ENCODE data around the gene CAT. TPM values are rescaled to one million over a fixed set of nuclear protein-coding genes. Genes with fewer than 3 reads are reported as not detected.

The CAT gene
- total and polyA plus RNA-seq, 4 donors, result 91.8 to 319 (median 106) TPM

DNA sequence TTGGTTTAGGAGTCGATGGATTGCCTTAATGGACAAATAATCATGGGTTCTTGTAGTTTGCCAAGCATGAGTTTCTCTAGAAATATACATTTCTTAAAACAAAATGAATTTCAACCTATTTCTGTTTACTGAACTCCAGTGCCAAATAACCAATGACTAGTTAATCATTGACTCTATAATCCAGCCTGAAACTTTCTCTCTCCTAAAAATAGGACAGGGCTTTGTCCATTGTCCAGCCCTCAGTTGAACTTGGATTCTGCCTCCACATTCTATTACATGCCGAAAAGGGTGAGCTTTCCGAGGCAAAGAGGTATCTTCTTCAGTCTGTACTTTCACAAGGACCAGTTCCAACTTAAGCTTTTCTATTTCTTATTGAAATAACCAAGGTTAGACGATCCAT, 23.2 kb upstream of the CAT start:
- 65 to 73% methylated on average over 4 of the region's 4 CpGs for WGBS, 2 donors
- TF ChIP-seq, protein P1, sequence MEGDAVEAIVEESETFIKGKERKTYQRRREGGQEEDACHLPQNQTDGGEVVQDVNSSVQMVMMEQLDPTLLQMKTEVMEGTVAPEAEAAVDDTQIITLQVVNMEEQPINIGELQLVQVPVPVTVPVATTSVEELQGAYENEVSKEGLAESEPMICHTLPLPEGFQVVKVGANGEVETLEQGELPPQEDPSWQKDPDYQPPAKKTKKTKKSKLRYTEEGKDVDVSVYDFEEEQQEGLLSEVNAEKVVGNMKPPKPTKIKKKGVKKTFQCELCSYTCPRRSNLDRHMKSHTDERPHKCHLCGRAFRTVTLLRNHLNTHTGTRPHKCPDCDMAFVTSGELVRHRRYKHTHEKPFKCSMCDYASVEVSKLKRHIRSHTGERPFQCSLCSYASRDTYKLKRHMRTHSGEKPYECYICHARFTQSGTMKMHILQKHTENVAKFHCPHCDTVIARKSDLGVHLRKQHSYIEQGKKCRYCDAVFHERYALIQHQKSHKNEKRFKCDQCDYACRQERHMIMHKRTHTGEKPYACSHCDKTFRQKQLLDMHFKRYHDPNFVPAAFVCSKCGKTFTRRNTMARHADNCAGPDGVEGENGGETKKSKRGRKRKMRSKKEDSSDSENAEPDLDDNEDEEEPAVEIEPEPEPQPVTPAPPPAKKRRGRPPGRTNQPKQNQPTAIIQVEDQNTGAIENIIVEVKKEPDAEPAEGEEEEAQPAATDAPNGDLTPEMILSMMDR (IDR thresholded peaks at IDR 0.05; ENCODE audit: control extremely low read depth, extremely low read depth), result no peak

DNA sequence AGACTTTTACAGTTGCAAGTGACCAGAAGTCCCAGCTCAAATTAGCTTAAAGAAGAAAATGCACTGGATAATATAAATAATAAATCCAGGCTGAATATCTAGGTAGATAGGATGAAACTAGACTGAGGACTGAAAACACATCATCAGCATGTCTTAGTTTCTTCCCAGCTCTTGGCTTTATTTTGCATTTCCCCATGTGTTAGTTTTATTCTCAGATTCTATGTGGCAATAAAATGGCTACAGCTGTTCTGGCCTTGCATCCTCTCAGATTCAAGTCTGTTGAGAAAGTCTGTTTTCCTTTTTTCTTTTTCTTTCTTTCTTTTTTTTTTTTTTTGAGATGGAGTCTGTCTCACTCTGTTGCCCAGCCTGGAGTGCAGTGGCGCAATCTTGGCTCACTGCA, 22.6 kb upstream of the CAT start:
- Histone ChIP-seq H3K9ac (ENCODE audit: insufficient read depth in 1 of 2, low read length in 2 of 2) (no peak overlapping the region), H3K4me3 (no peak overlapping the region), H3K27me3 (ENCODE audit: control insufficient read depth in 3 of 3, insufficient read depth in 3 of 3, low read length in 2 of 3) (no peaks in the 10 kb centered on the region), H3K36me3 (ENCODE audit: control insufficient read depth in 4 of 4, insufficient read depth in 4 of 4, low read length in 4 of 4) (no peaks in the 10 kb centered on the region), H3K9me3 (ENCODE audit: control insufficient read depth in 4 of 4, insufficient read depth in 3 of 4, low read length in 3 of 4) (peaks cover 0 to 6% (median 2%) of the 10 kb centered on the region in 4 donors), H3K4me1 (ENCODE audit: control insufficient read depth in 5 of 5, insufficient read depth in 5 of 5, low read length in 5 of 5) (peaks cover 0 to 5% (median 0%) of the 10 kb centered on the region in 5 donors), H3K27ac (ENCODE audit: low read depth in 1 of 2, low read length in 1 of 2) (no peak overlapping the region)
- DNase-seq (peak in 2 of 3 donors; percentile 41 to 77), ATAC-seq (ENCODE audit: insufficient read depth, low FRiP score) (no peak)
- WGBS, 2 donors, result 15 to 46% methylated on average over 1 of the region's 1 CpG
- TF ChIP-seq, protein P1 (IDR thresholded peaks at IDR 0.05; ENCODE audit: control extremely low read depth, extremely low read depth), result no peak

More for the DNA sequence above, 23.2 kb upstream of the CAT start:
- H3K9me3 ChIP-seq (ENCODE audit: control insufficient read depth in 4 of 4, insufficient read depth in 3 of 4, low read length in 3 of 4), result peaks cover 0 to 6% (median 2%) of the 10 kb centered on the region in 4 donors
- H3K4me1 ChIP-seq (ENCODE audit: control insufficient read depth in 5 of 5, insufficient read depth in 5 of 5, low read length in 5 of 5), result peaks cover 0 to 5% (median 0%) of the 10 kb centered on the region in 5 donors
- H3K4me3 ChIP-seq, result no peak overlapping the region
- no peak for ATAC-seq (ENCODE audit: insufficient read depth, low FRiP score)
- DNase-seq, result no peak
- no peaks in the 10 kb centered on the region for H3K36me3 ChIP-seq (ENCODE audit: control insufficient read depth in 4 of 4, insufficient read depth in 4 of 4, low read length in 4 of 4)
- H3K27ac ChIP-seq (ENCODE audit: low read depth in 1 of 2, low read length in 1 of 2), result no peak overlapping the region
- no peak overlapping the region for H3K9ac ChIP-seq (ENCODE audit: insufficient read depth in 1 of 2, low read length in 2 of 2)
- no peaks in the 10 kb centered on the region for H3K27me3 ChIP-seq (ENCODE audit: control insufficient read depth in 3 of 3, insufficient read depth in 3 of 3, low read length in 2 of 3)

DNA sequence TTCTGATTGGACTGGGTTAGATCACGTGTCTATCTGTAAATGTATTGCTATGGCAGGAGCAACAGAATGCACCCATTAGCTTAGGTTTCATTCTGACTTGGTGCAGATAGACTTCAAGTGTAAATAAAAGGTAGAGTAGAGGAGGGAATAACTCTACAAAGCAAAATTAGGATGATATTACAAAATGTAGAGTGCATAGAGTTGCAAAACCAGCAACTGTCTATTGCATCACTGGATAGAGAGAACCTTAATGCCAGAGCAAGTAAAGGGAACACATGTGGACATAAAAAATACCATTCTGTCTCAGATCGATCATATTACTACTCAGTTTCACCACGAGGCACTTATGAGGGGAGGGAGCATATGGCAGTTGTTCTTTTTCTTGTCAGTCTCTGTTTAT, 22.0 kb upstream of the CAT start:
- Histone ChIP-seq H3K4me3 (no peak overlapping the region), H3K9ac (ENCODE audit: insufficient read depth in 1 of 2, low read length in 2 of 2) (no peak overlapping the region), H3K36me3 (ENCODE audit: control insufficient read depth in 4 of 4, insufficient read depth in 4 of 4, low read length in 4 of 4) (no peaks in the 10 kb centered on the region), H3K4me1 (ENCODE audit: control insufficient read depth in 5 of 5, insufficient read depth in 5 of 5, low read length in 5 of 5) (peaks cover 0 to 5% (median 0%) of the 10 kb centered on the region in 5 donors), H3K27me3 (ENCODE audit: control insufficient read depth in 3 of 3, insufficient read depth in 3 of 3, low read length in 2 of 3) (no peaks in the 10 kb centered on the region), H3K27ac (ENCODE audit: low read depth in 1 of 2, low read length in 1 of 2) (no peak overlapping the region), H3K9me3 (ENCODE audit: control insufficient read depth in 4 of 4, insufficient read depth in 3 of 4, low read length in 3 of 4) (peaks cover 0 to 6% (median 2%) of the 10 kb centered on the region in 4 donors)
- ATAC-seq (ENCODE audit: insufficient read depth, low FRiP score) (no peak), DNase-seq (no peak)
- 27 to 37% methylated on average over 3 of the region's 3 CpGs for WGBS, 2 donors
- TF ChIP-seq, protein P1 (IDR thresholded peaks at IDR 0.05; ENCODE audit: control extremely low read depth, extremely low read depth), result no peak

DNA sequence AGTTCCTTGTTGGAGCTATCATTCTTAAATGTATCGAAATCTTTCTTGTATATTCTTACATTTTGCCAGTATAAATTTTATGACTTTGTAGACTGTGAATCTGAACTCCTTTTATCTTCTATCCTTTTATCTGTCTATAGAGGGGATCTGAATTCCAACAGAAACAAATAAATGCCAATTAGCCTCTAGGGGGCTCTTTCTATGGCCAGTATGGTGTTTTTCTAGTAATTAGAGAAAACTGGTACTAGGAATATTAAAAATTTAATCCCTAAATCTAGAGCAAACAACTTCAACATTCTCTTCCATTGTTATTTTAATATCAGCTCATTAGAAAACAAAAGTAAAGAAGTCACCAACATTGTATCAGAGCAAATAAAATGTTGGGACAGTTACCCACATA, 21.5 kb upstream of the CAT start:
- no peak overlapping the region for H3K9ac ChIP-seq (ENCODE audit: insufficient read depth in 1 of 2, low read length in 2 of 2)
- H3K36me3 ChIP-seq (ENCODE audit: control insufficient read depth in 4 of 4, insufficient read depth in 4 of 4, low read length in 4 of 4), result no peaks in the 10 kb centered on the region
- no peak overlapping the region for H3K4me3 ChIP-seq
- H3K4me1 ChIP-seq (ENCODE audit: control insufficient read depth in 5 of 5, insufficient read depth in 5 of 5, low read length in 5 of 5), result peaks cover 0 to 8% (median 2%) of the 10 kb centered on the region in 5 donors
- DNase-seq (no peak), ATAC-seq (ENCODE audit: insufficient read depth, low FRiP score) (no peak)
- TF ChIP-seq, protein P1 (IDR thresholded peaks at IDR 0.05; ENCODE audit: control extremely low read depth, extremely low read depth), result no peak
- peaks cover 0 to 6% (median 2%) of the 10 kb centered on the region in 4 donors for H3K9me3 ChIP-seq (ENCODE audit: control insufficient read depth in 4 of 4, insufficient read depth in 3 of 4, low read length in 3 of 4)
- 85 to 87% methylated on average over 1 of the region's 1 CpG for WGBS, 2 donors
- H3K27me3 ChIP-seq (ENCODE audit: control insufficient read depth in 3 of 3, insufficient read depth in 3 of 3, low read length in 2 of 3), result no peaks in the 10 kb centered on the region
- H3K27ac ChIP-seq (ENCODE audit: low read depth in 1 of 2, low read length in 1 of 2), result no peak overlapping the region

Measured in lung (tissue), 12 donors.